Stimulated activated CD8-positive, alpha-beta memory T cell treated with anti-CD3 and anti-CD28 coated beads, Interleukin-7, amount 100 ng/mL, for 48 hours (primary cell): ENCODE data around the gene WASF2.

Source experiments
- DNase-seq, 2 donors: peaks; one replicate each; pipeline ENCODE4 v3.0.0-alpha.2; 2020; ENCODE audit warnings: low read depth in 1 of 2; ENCODE audit errors: extremely low read depth in 1 of 2

Gene WASF2

GRCh38 chr1:27363766-27364695 lies 125.9 kb downstream of the WASF2 start:
- no peak for DNase-seq

- DNase-seq = no peak
Measured at GRCh38 chr1:27361553-27361952, 128.4 kb downstream of the WASF2 start.

- no peak for DNase-seq
Measured at GRCh38 chr1:27361044-27361402, 128.9 kb downstream of the WASF2 start.

- DNase-seq = no peak
Measured at GRCh38 chr1:27360159-27361043, 129.6 kb downstream of the WASF2 start.

- DNase-seq = no peak
Measured at GRCh38 chr1:27359822-27360158, 130.2 kb downstream of the WASF2 start.

- DNase-seq = no peak
Measured at GRCh38 chr1:27358928-27359313, 131.0 kb downstream of the WASF2 start.

DNA sequence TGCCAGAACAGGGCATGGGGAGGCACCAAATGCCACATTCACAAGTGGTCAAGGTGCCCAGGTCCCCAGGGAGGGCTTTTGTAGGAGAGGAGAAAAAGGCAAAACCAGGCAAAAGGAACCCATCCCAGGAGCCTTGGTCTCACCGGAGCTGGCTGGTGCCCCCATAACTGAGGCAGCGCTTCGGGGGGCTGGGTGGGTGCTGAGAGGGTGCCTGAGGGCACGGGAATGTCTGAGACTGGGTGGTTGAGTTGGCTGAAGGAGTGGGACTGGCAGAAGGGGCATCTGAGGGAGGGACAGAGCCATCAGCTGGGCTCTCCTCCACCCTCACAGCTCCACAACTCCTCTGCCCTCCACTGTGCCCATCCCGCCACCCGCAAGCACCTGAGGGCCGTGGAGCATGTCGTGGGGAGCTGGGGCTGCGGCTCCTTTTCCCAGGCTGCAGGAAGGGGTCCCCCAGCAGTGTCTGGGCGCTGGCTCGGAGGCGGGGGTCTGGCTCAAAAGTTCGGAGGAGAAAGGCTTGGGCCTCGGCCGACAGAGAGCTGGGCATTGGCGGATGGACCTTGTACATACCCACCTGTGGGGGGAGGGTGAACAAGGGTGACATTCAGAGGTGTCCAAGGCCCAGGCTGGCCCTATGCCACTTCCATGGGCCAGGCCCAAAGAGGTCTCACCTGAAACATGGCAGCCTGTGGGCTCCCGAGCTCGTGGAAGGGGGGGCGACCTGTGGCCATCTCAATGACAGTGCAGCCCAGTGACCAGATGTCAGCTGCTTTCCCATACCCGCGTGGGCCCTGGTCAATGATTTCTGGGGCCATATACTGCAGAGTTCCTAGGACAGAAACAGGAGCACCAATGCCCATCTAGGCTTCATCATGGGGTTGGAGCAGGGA lies 131.7 kb downstream of the WASF2 start:
- no peak for DNase-seq

DNA sequence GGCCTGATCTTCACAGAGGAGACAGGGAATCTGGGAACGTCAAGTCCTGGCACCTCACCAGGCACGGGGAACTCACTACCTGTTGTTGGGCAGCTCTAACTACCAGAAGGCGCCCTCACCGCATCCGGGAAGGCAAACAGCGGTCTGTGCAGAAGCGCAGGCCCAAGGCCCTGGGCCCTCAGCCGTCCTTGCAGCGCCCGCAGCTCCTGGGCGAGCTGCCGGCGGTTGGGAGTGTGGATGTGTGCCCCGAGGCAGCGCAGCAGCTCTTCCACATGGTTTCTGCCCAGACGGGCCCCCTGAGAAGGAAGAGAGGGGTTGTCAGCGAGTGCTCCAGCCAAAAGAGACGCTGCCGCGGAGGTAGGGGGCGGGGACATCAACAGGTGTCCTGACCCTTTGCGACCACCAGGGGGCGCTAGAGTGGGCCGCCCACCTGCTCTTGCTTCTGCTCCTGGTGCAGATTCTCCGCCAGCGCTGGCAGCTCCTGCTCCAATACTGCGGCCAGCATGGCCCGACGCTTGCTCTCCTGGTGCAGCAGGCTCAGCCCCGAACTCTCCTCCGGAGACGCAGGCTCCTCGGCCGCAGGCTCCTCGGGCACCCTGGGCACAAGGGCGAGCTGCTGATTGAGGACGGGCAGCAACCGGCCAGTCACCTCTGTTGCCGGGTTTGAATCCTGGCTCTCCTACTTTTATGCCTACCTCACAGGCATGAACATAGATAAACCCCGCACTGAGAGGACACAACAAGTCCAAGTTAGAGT lies 132.5 kb downstream of the WASF2 start:
- DNase-seq = peak in 1 of 2 donors; percentile 45

DNA sequence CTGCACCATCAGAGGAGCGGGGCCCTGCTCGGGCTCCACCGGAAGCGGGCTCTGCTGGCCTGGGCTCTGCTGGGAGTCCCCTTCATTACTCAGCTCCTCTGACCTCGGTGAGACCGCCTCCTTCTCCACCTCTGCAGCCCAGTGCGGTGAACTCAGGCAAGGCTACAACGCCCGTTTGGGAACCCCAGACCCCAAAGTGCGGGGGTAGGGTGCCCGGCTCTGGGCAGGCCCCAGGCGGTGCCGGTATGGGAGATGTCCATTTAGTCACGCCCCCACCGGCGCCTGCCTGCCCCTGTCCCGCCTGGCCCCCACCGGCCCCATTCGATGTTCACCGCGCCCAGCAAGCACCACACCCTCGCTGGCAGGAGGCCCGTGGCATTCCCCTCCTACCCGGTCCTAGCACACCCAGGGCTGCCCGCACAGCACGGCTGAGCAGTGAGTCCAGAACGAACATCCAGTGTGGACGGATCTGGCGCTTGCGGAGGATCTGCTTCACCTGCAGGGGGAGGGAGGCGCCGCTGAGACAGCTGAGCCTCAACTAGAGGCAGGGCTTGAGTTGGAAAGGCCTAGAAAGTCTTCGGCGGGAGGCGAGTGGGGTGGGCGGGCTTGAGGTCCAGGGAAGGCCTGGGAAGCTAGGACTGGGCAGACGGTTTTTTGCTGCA lies 133.2 kb downstream of the WASF2 start:
- DNase-seq = peak in 1 of 2 donors; percentile 35

- no peak for DNase-seq
Measured at GRCh38 chr1:27356277-27356618, 133.7 kb downstream of the WASF2 start.

DNA sequence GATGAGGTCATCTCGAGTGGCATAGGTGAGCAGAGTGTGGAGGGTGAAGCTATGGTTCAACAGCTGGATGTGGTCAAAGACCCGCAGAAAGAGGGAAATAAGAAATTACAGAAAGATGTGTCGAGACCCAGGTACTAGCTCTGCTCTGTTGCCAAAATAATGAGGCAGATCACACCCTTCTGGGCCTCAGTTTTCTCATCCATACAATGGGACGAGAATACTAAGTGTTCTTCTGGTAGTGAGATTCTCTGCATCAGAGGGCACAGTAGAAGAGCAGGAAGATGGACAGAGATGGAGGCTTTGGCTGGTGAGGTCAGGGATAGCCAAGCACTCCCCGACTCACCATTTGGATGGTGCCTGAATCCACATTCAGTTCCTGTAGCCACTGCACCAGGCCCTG lies 134.3 kb downstream of the WASF2 start:
- no peak for DNase-seq
